GM18519 (cell line): Measurements from ENCODE around the gene HOMER3.

Experiments
- ATAC-seq: cut with Tn5 transposase; IDR thresholded peaks from one replicate; pipeline ENCODE4 v1.9.1; 2021; ENCODE audit warnings: mild to moderate bottlenecking, moderate library complexity; ENCODE audit not compliant: unreplicated experiment, low FRiP score

Gene HOMER3

GRCh38 chr19:18940769-18941627 is at the start of gene HOMER3:
HOMER3 (minus strand) TSS chr19:18941217; CDS start chr19:18938982, 2,235 bp downstream.
- ATAC-seq: no peak

- no peak for ATAC-seq
Observed at GRCh38 chr19:18990128-18990708, 49.2 kb upstream of the HOMER3 start.

- ATAC-seq: no peak
Observed at GRCh38 chr19:18989316-18989715, 48.3 kb upstream of the HOMER3 start.

GRCh38 chr19:18987456-18987855 is 46.4 kb upstream of the HOMER3 start:
- no peak for ATAC-seq

GRCh38 chr19:18985257-18985656 is 44.2 kb upstream of the HOMER3 start:
- ATAC-seq: no peak

GRCh38 chr19:18984251-18984650 is 43.2 kb upstream of the HOMER3 start:
- no peak for ATAC-seq

GRCh38 chr19:18982669-18983068 is 41.7 kb upstream of the HOMER3 start:
- no peak for ATAC-seq

- ATAC-seq: no peak
Observed at GRCh38 chr19:18980432-18981020, 39.5 kb upstream of the HOMER3 start.

GRCh38 chr19:18978616-18979015 is 37.6 kb upstream of the HOMER3 start:
- no peak for ATAC-seq

- no peak for ATAC-seq
Observed at GRCh38 chr19:18975869-18976268, 34.9 kb upstream of the HOMER3 start.

- ATAC-seq: no peak
Observed at GRCh38 chr19:18975011-18975410, 34.0 kb upstream of the HOMER3 start.

GRCh38 chr19:18972851-18973250 is 31.8 kb upstream of the HOMER3 start:
- no peak for ATAC-seq

- ATAC-seq: no peak
Observed at GRCh38 chr19:18972301-18972811, 31.3 kb upstream of the HOMER3 start.

- no peak for ATAC-seq
Observed at GRCh38 chr19:18969931-18970659, 29.1 kb upstream of the HOMER3 start.

GRCh38 chr19:18967358-18968146 is 26.5 kb upstream of the HOMER3 start:
- ATAC-seq: no peak

- no peak for ATAC-seq
Observed at GRCh38 chr19:18966307-18966706, 25.3 kb upstream of the HOMER3 start.

- ATAC-seq: no peak
Observed at GRCh38 chr19:18964121-18964520, 23.1 kb upstream of the HOMER3 start.

- ATAC-seq: no peak
Observed at GRCh38 chr19:18961767-18962620, 21.0 kb upstream of the HOMER3 start.

- no peak for ATAC-seq
Observed at GRCh38 chr19:18960370-18960769, 19.4 kb upstream of the HOMER3 start.
